Left ventricle myocardium inferior (tissue), 1 donor: ENCODE data around the gene KCNJ4. TPM values are rescaled to one million over a fixed set of nuclear protein-coding genes. Genes with fewer than 3 reads are reported as not detected.
"Not testable (repeated sequence)": the region's sequence is repeated elsewhere in the genome, so short reads cannot be mapped to it uniquely, and the experiment has no call there.

Experiments used
- DNase-seq: peaks from one replicate; pipeline ENCODE4 v3.0.0-alpha.2; 2020
- H3K27ac ChIP-seq: fragments of 200-600 bp; replicated peaks from 2 replicates; pipeline ENCODE4 v1.8.0; 2021
- H3K27me3 ChIP-seq: fragments of 200-600 bp; 2 replicates; pipeline ENCODE4 v1.8.0; 2021; ENCODE audit warnings: low read depth
- H3K36me3 ChIP-seq: fragments of 200-600 bp; 2 replicates; pipeline ENCODE4 v1.8.0; 2021
- H3K4me1 ChIP-seq: fragments of 200-600 bp; 2 replicates; pipeline ENCODE4 v1.8.0; 2021
- H3K4me3 ChIP-seq: fragments of 200-600 bp; 2 replicates; pipeline ENCODE4 v1.8.0; 2021; ENCODE audit warnings: mild to moderate bottlenecking, moderate library complexity
- H3K9me3 ChIP-seq: fragments of 200-600 bp; replicated peaks from 2 replicates; pipeline ENCODE4 v1.8.0; 2021
- intact Hi-C: fragments of 100-400 bp; cut with micrococcal nuclease; formaldehyde crosslinking; loops from one replicate; pipeline ENCODE4 v1.11.0; 2022
- total RNA-seq: library from RNA; stranded (reverse); fragmentation: NEBNext Ultra II Directional; extraction: Animal tissue kit (Norgen Biotek cat#: 25700); gene quantifications from one replicate; pipeline ENCODE4 v1.2.1, GENCODE V29; 2021
- TF ChIP-seq, protein P1 (sequence below): fragments of 200-600 bp; IDR thresholded peaks from 2 replicates; pipeline ENCODE4 v1.8.0; 2021; ENCODE audit warnings: antibody characterized with exemption, mild to moderate bottlenecking, borderline replicate concordance
- donor health status: DM: no; HTN: yes; CAD: no; lungs with severe emphysema.

The KCNJ4 gene
- total RNA-seq, 1 donor from 2014 or later, result 45.7 TPM

DNA sequence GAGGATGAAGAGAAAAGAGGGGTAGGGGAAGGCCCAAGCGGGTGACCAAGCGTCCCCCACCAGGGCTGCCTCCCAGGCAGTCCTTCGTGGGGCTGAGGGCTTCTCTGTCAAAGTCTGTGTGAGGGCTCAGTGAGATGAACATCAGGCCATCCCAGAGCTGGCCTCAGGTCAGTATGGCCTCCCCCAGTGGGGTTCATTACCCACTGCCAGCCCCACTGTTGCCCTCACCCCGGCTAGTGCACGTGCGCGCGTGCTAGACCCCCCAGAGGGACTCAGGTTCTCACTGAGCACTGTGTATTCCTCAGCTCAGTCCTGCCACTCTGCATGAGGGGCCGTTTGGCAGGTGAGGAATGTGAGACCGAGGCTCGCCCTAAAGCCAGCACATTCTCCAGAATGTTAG, 16.2 kb upstream of the KCNJ4 start:
- intact Hi-C loops, result no loop called here
- H3K27me3 ChIP-seq, result no peaks in the 10 kb centered on the region
- no peak overlapping the region for H3K27ac ChIP-seq
- H3K4me3 ChIP-seq, result no peak overlapping the region
- peaks cover 21% of the 10 kb centered on the region for H3K4me1 ChIP-seq
- no peak for DNase-seq
- no peaks in the 10 kb centered on the region for H3K9me3 ChIP-seq
- TF ChIP-seq, protein P1, sequence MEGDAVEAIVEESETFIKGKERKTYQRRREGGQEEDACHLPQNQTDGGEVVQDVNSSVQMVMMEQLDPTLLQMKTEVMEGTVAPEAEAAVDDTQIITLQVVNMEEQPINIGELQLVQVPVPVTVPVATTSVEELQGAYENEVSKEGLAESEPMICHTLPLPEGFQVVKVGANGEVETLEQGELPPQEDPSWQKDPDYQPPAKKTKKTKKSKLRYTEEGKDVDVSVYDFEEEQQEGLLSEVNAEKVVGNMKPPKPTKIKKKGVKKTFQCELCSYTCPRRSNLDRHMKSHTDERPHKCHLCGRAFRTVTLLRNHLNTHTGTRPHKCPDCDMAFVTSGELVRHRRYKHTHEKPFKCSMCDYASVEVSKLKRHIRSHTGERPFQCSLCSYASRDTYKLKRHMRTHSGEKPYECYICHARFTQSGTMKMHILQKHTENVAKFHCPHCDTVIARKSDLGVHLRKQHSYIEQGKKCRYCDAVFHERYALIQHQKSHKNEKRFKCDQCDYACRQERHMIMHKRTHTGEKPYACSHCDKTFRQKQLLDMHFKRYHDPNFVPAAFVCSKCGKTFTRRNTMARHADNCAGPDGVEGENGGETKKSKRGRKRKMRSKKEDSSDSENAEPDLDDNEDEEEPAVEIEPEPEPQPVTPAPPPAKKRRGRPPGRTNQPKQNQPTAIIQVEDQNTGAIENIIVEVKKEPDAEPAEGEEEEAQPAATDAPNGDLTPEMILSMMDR, result no peak
- H3K36me3 ChIP-seq, result no peaks in the 10 kb centered on the region

DNA sequence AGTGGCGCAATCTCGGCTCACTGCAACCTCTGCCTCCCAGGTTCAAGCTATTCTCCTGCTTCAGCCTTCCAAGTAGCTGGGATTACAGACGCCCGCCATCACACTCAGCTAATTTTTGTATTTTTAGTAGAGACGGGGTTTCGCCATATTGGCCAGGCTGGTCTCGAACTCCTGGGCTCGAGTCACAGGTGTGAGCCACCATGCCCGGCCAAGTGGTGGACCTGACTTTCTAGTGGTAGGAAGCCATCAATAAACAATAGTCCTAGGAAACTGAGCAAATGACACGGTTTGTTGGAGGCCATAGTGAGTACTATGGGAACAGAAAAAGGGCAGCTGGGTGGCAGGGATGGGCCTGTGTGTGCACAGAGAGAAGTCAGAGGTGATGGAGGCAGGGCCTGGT, 15.2 kb upstream of the KCNJ4 start:
- intact Hi-C loops, H3K27ac ChIP-seq, H3K36me3 ChIP-seq, DNase-seq, H3K27me3 ChIP-seq, H3K4me3 ChIP-seq, H3K9me3 ChIP-seq: not testable (repeated sequence)
- peaks cover 21% of the 10 kb centered on the region for H3K4me1 ChIP-seq

DNA sequence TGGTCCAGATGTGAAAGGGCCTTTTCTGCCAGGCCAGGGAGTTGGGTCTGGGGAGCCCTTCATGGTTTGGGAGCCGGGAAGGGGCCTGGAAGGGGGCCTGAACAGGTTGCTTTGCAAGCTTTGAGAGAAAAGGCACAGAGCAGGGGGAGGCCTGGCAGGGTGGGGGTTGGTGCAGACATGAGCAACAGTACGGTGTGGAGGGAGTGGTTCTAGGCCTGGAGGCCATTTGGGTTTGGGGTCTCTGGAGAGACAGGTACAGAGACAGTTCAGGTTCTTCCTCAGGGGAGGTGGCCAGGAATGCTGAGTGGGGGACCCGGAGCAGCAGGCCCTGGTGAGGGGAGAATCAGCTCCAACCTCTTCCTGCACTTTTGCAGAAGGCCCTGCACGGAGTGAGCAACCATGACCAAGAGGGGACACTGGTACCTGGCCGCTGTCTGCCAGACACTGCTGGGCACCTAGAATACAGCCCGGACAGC, 14.3 kb upstream of the KCNJ4 start:
- intact Hi-C loops, result no loop called here
- no peak overlapping the region for H3K4me3 ChIP-seq
- DNase-seq, result no peak

DNA sequence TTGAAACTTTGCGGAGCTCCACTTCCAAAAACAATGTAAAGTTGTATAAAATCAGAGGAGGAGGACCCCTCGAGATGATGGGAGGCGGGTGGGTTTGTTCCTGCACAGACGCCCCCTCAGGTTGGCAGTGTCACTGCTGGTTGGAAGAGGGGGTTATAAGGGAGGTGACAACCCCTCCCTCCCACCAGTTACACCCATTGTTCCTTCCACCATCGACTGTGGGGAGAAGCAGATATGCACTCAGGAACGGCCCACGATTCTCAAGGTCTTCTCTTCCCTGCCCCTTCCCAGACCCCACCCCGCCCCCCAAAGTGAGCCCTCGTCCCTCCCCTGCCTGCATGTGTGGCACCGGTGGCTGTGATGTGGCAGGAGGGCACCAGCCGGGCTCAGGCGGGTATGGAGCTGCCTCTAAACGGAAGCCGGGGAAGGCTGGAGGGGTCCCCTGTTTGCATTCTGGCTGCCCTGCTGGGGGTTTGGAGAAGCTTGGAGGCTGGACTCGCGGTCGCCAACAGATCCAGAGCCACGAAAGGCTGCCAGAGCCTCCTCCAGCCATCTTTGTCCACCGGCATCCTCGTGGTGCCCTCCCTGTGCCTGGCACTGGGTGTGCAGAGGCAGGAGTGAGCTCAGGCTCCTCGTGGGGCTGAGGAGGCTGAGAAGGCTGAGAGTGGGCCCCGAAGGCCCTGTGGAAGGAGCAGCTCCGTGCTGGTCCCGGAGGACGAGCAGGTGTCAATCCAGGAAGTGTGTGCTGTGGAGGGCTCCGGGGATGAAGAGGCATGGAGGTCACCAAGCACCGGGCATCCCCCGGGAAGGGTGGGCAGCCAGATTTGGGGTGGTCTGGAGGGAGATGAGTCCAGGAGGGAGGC, 13.7 kb upstream of the KCNJ4 start:
- Histone ChIP-seq H3K27me3 (no peaks in the 10 kb centered on the region), H3K4me1 (peaks cover 27% of the 10 kb centered on the region), H3K9me3 (no peaks in the 10 kb centered on the region), H3K36me3 (no peaks in the 10 kb centered on the region), H3K27ac (peak overlapping the region; percentile 65), H3K4me3 (peak overlapping the region; percentile 77)
- TF ChIP-seq, protein P1, result no peak
- intact Hi-C loops, result no loop called here
- no peak for DNase-seq

More for the DNA sequence above, 14.3 kb upstream of the KCNJ4 start:
- no peak overlapping the region for H3K27ac ChIP-seq
- H3K27me3 ChIP-seq, result no peaks in the 10 kb centered on the region
- H3K36me3 ChIP-seq, result no peaks in the 10 kb centered on the region
- H3K4me1 ChIP-seq, result peaks cover 21% of the 10 kb centered on the region
- H3K9me3 ChIP-seq, result no peaks in the 10 kb centered on the region
- TF ChIP-seq, protein P1, result no peak

DNA sequence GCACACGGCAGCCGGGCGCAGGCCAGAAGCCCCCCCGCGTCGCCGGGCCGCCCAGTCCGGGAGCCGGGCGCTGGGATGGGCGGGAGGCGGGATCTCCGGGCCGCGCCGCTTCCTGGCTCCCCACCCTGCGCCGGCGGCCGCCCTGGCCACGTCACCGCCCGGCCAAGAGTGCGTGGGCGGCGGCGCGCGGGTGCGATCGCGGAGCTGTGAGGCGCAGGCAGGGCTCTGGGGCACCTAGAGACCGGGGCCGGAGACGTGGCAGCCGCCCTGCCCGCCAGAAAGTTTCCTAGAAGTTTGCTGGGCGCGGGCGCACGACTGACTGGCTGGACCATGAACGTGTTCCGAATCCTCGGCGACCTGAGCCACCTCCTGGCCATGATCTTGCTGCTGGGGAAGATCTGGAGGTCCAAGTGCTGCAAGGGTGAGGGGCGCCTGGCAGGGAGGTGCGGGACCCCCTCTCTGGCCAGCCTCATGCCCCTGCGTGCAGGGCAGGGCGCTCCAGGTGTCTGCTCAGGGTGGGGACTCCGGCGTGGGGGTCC, 13.0 kb upstream of the KCNJ4 start, which contains the start of gene KDELR3:
Gene KDELR3, plus strand, starts transcription at position 193 of the 539 bp plus-strand sequence. Its CDS starts 138 bp downstream, at position 331.
- Histone ChIP-seq H3K9me3 (no peaks in the 10 kb centered on the region), H3K27ac (peak within 1 kb of the TSS; percentile 65), H3K36me3 (no peaks in the 10 kb centered on the region), H3K27me3 (peaks cover 2% of the 10 kb centered on the region), H3K4me1 (peaks cover 34% of the 10 kb centered on the region), H3K4me3 (peak within 1 kb of the TSS; percentile 77)
- intact Hi-C loops, result no loop called here
- TF ChIP-seq, protein P1, result no peak
- DNase-seq, result peak; percentile 72
